ENCODE measurements around the gene INAFM1. TPM values are rescaled to one million over a fixed set of nuclear protein-coding genes. Genes with fewer than 3 reads are reported as not detected.

INAFM1 gene
- total and polyA plus RNA-seq, 10 donors = 3.9 to 19.8 (median 12.1) TPM

DNA sequence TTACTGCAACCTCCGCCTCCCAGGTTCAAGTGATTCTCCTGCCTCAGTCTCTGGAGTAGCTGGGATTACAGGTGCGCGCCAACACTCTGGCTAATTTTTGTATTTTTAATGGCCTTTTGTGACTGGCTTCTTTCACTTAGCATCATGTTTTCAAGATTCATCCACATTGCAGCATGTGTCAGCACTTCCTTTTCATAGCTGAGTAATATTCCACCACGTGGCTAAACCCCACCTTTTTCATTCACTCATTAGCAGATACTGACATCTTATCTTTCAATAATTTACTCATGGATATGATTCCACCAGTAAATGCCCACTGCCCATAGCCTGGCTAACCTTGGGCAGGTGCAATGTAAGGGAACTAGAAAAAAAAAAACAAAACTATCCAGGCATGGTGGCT is 41.8 kb downstream of the INAFM1 start:
- DNase-seq = no peak
- peak overlapping the region in 4 of 8 donors; percentile 76 to 93 (median 86) for H3K27ac ChIP-seq
- 78 to 91% (median 87%) methylated on average over 4 of the region's 4 CpGs for WGBS, 5 donors
- no peak for TF ChIP-seq CTCF (IDR thresholded peaks at IDR 0.05 in 8 of 11, conservative IDR thresholded peaks at IDR 0.05 in 3 of 11)
- TF ChIP-seq POLR2AphosphoS5 (IDR thresholded peaks at IDR 0.05) = peak in 1 of 3 donors; percentile 7
- H3K9me3 ChIP-seq = peaks cover 0 to 2% (median 0%) of the 10 kb centered on the region in 8 donors
- H3K36me3 ChIP-seq = peaks cover 0 to 43% (median 2%) of the 10 kb centered on the region in 6 donors
- peak overlapping the region in 1 of 8 donors; percentile 68 for H3K4me3 ChIP-seq
- intact Hi-C loops (cut with DNase I; ENCODE audit: low total_unique reads) = no loop called here
- peaks cover 0 to 63% (median 6%) of the 10 kb centered on the region in 7 donors for H3K27me3 ChIP-seq (replicated peaks in 1 of 7)
- H3K4me1 ChIP-seq = peaks cover 0 to 52% (median 3%) of the 10 kb centered on the region in 6 donors

GRCh38 chr19:47319923-47320871 is 45.5 kb downstream of the INAFM1 start:
- no peak for DNase-seq
- peaks cover 0 to 41% (median 8%) of the 10 kb centered on the region in 6 donors for H3K4me1 ChIP-seq
- peaks cover 0 to 40% (median 2%) of the 10 kb centered on the region in 6 donors for H3K36me3 ChIP-seq
- TF ChIP-seq POLR2AphosphoS5 (IDR thresholded peaks at IDR 0.05) = peak; percentile 12 to 69 (median 55)
- no peak for TF ChIP-seq CTCF (IDR thresholded peaks at IDR 0.05 in 8 of 11, conservative IDR thresholded peaks at IDR 0.05 in 3 of 11)
- H3K27me3 ChIP-seq (replicated peaks in 1 of 7) = peaks cover 0 to 61% (median 6%) of the 10 kb centered on the region in 7 donors
- WGBS, 5 donors = 86 to 92% (median 89%) methylated on average over 44 to 46 of the region's 46 CpGs
- H3K9me3 ChIP-seq = peaks cover 0 to 5% (median 0%) of the 10 kb centered on the region in 8 donors
- intact Hi-C loops (cut with DNase I; ENCODE audit: low total_unique reads) = no loop called here
- H3K27ac ChIP-seq = peak overlapping the region in 1 of 8 donors; percentile 86
- H3K4me3 ChIP-seq = no peak overlapping the region

GRCh38 chr19:47321630-47322029 is 46.9 kb downstream of the INAFM1 start:
- 67 to 94% (median 82%) methylated on average over 1 of the region's 1 CpG for WGBS, 5 donors
- H3K4me3 ChIP-seq = peak overlapping the region in 1 of 8 donors; percentile 38
- no peak for DNase-seq
- H3K4me1 ChIP-seq = peaks cover 0 to 31% (median 8%) of the 10 kb centered on the region in 6 donors
- intact Hi-C loops (cut with DNase I; ENCODE audit: low total_unique reads) = no loop called here
- no peak for TF ChIP-seq CTCF (IDR thresholded peaks at IDR 0.05 in 8 of 11, conservative IDR thresholded peaks at IDR 0.05 in 3 of 11)
- TF ChIP-seq POLR2A (IDR thresholded peaks at IDR 0.05) = no peak
- TF ChIP-seq POLR2AphosphoS5 (IDR thresholded peaks at IDR 0.05) = no peak
- H3K27me3 ChIP-seq (replicated peaks in 1 of 7) = peaks cover 0 to 57% (median 6%) of the 10 kb centered on the region in 7 donors
- peaks cover 0 to 5% (median 0%) of the 10 kb centered on the region in 8 donors for H3K9me3 ChIP-seq
- H3K27ac ChIP-seq = peak overlapping the region in 5 of 8 donors; percentile 51 to 86 (median 84)
- H3K36me3 ChIP-seq = peaks cover 0 to 38% (median 2%) of the 10 kb centered on the region in 6 donors

GRCh38 chr19:47322058-47322457 is 47.4 kb downstream of the INAFM1 start:
- Histone ChIP-seq H3K4me3 (peak overlapping the region in 1 of 8 donors; percentile 38), H3K36me3 (peaks cover 0 to 35% (median 2%) of the 10 kb centered on the region in 6 donors), H3K9me3 (peaks cover 0 to 5% (median 0%) of the 10 kb centered on the region in 8 donors), H3K27me3 (replicated peaks in 1 of 7) (peaks cover 0 to 52% (median 6%) of the 10 kb centered on the region in 7 donors), H3K4me1 (peaks cover 0 to 30% (median 8%) of the 10 kb centered on the region in 6 donors), H3K27ac (peak overlapping the region in 6 of 8 donors; percentile 5 to 86 (median 82))
- no peak for TF ChIP-seq POLR2A (IDR thresholded peaks at IDR 0.05)
- no peak for TF ChIP-seq POLR2AphosphoS5 (IDR thresholded peaks at IDR 0.05)
- no peak for TF ChIP-seq CTCF (IDR thresholded peaks at IDR 0.05 in 8 of 11, conservative IDR thresholded peaks at IDR 0.05 in 3 of 11)
- no peak for DNase-seq
- intact Hi-C loops (cut with DNase I; ENCODE audit: low total_unique reads) = no loop called here
- 56 to 83% (median 70%) methylated on average over 2 of the region's 2 CpGs for WGBS, 5 donors

All from spleen (tissue), 11 donors.